Dedifferentiated amniotic fluid mesenchymal stem cell (primary cell): ENCODE results near the gene CCDC71.

Experiments used
- DNase-seq: peaks from one replicate; pipeline ENCODE4 v3.0.0-alpha.2; 2016; ENCODE audit errors: extremely low spot score

Gene CCDC71

GRCh38 chr3:49170744-49171118 is 4.6 kb upstream of the CCDC71 start:
- DNase-seq = no peak

- no peak for DNase-seq
These were observed 823 bp upstream of the CCDC71 start for GRCh38 chr3:49166752-49167556.

DNA sequence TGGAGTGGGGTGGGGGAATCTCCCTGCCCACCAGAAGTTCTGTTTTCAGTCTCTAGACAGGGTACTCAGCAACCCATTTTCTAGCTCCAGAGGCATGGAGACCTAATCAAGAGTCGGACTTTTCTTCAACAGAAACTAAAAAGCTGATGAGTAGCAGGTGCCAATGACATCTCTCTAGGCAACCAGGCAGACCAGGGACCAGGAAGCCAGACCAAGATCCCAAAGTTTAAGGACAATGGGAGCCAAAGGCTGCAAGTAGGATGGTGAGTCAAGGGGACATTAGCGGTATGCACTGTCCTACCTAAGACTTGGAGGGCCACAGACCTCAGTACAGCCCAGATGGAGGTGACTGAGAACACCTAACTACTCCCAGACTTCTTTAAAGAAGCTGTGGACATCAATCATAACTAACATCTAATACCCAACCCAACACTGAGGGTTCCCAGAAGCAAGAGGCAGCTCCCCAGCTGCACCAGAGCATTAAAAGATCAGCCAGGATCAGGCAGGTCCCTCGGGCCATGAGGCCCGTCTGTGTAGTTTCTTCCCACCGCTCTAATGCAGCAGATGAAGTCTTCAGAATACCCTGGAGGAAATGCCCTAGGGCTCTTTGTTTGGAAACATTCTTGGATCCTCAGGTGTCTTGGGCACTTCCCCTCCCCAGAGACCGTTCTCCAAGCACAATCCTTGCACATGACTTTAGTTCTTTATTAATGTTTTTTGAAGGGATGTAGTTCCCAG is 979 bp downstream of the CCDC71 start:
- no peak for DNase-seq

DNA sequence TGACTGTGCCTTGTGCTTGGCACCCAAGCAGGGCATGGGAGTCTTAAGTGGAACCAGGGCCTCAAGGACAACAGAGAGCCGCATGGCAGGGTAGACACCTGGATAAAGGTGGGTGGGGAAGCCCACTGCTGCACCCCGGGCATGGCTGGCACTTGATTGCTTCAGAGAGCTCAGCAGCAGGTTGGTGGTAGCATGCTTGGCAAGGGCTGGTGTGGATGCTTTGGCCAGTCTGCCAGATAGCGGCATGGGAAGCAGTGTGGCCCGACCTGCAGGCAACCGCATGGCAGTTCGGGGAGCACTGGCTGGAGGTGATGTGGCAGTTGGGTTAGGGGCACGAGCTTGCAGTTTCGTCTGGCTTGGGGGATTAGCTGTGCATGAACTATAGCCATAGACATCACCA is 2.5 kb downstream of the CCDC71 start:
- DNase-seq = no peak

GRCh38 chr3:49162751-49163419 is 3.2 kb downstream of the CCDC71 start:
- no peak for DNase-seq

- no peak for DNase-seq
These were observed 4.2 kb downstream of the CCDC71 start for GRCh38 chr3:49161808-49162530.

DNA sequence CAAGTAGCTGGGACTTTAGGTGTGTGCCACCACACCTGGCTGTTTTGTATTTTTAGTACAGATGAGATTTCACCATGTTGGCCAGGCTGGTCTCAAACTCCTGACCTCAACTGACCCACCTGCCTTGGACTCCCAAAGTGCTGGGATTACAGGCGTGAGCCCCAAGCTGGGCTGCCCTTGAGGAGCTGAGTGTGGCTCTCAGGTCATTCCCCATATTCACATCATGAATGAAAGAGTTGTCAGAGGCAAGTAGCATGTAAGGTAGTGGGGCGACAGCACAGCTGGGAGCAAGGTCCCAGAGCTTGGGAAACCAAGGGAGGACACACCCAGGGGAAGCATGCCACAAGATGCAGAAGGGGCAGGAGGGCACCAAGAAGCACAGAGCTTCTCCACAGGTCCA is 4.9 kb downstream of the CCDC71 start:
- no peak for DNase-seq

DNA sequence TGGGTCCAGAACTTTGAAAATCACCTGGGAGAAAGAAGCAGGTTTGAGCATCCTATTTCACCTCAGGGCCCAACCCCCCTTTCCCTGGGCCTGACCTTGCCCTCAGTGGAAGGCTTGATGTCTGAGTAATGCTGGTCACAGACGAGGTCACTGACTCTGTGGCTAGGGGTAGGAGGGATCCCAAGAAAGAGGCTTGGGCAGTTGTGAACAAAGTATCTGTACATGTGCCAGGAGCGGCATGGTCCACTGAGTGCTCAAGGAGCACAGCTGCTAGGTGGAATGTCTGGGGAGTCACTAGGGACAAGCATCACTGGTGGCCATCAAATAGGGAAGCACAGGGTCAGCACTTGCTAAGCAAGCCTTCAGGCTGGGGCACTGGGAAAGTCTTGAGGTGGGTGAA is 7.3 kb downstream of the CCDC71 start:
- DNase-seq = no peak

- no peak for DNase-seq
These were observed 7.9 kb downstream of the CCDC71 start for GRCh38 chr3:49158103-49158709.

GRCh38 chr3:49157289-49157688 is 8.8 kb downstream of the CCDC71 start:
- no peak for DNase-seq

DNA sequence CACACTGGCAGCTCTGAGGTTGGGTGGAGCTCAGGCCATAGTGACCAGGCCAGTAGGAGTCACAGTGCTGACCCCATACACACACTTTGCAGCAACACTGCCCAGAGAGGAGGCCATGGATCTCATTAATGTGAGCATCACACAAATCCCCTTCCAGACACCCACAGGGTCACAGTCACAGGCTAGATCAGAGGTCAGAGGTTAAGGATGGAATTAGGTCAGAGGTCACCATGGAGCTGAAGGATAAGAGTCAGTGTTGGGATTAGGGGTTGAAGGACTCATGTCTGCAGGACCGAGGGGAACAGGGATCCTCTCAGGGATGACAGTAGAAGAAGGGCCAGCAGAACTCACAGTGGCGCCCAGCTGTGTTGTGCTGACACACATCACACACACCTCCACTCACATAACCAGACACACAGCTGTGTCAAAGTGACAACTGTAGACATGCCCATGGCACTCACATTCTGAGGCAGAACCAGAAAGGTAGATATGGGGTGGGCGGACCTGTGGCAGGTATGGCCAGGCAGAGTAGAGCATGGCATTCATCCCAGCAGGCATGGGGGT is 12.7 kb downstream of the CCDC71 start:
- no peak for DNase-seq

GRCh38 chr3:49151610-49152009 is 14.5 kb downstream of the CCDC71 start:
- no peak for DNase-seq

GRCh38 chr3:49148159-49148558 is 18.0 kb downstream of the CCDC71 start:
- DNase-seq = no peak

DNA sequence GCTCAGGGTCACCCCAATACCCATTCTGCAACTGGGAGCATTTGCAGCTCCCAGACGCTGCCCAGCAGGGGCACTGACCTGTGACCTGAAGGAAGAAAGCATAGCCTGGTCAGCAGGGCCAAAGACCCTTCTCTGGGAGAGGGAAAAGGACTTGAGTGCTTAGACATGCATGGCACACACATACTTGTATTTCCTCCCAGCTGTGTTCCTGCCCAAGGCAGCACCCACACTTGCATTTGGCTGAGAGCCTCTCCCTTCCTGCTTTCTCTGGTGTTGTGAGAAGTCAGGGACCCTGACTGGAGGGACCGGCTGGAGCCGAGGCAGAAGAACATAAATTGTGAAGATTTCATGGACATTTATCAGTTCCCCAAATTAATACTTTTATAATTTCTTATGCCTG is 26.1 kb downstream of the CCDC71 start:
- DNase-seq = no peak

DNA sequence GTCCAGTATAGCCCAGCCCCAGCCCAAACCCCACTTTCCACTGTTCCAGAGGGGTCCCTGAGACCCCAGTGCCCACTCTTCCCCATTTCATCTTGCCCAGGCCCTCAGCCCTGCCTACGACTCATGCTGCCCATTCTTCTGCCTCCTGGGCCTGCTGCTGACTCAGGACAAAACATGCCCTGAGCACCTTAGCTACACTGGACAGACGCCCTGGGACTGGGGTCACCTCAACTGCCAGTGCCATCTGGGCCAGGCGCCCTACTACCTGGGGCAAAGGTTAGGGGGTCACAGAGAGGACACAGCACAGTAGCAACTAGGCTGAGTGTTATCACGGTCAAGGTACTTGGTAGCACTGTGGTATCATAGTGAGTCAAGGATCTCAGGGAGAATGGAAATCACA is 30.6 kb downstream of the CCDC71 start:
- no peak for DNase-seq

DNA sequence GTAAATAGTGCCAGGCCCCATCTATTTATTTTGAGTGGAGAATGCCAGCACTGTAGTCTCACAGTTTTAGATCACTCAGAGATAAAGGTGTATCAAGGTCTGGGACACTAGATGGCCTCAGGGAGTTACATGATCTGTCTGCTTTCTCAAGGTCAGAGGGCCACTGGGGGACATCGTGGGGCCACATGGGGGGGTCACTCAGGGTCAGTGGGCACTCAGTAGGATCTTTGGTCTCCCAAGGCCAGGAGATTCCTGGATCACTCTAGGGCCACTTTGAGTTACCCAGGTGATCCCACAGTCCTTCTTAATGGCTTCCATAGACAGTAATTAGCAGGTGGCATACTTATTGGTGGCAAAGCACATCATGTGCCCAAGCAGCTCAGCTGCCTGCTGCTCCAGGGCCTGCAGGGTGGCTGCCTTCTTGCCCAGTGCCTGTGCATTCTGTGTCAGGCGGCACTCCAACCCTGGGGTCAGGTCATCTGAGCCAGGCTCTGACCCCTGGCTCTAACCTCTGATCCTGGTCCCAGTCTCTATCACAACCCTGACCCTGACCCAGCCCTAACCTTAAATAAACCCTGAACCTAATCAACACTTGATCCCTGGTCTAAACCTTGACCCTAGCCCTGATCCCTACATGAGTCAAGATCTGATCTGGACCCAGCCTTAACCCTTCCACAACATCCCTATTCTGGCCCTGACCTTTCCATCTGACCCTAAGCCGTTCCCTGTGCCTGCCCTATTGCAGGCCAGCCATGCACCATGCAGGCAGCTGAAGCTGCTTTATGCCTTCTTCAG is 31.5 kb downstream of the CCDC71 start:
- DNase-seq = no peak

DNA sequence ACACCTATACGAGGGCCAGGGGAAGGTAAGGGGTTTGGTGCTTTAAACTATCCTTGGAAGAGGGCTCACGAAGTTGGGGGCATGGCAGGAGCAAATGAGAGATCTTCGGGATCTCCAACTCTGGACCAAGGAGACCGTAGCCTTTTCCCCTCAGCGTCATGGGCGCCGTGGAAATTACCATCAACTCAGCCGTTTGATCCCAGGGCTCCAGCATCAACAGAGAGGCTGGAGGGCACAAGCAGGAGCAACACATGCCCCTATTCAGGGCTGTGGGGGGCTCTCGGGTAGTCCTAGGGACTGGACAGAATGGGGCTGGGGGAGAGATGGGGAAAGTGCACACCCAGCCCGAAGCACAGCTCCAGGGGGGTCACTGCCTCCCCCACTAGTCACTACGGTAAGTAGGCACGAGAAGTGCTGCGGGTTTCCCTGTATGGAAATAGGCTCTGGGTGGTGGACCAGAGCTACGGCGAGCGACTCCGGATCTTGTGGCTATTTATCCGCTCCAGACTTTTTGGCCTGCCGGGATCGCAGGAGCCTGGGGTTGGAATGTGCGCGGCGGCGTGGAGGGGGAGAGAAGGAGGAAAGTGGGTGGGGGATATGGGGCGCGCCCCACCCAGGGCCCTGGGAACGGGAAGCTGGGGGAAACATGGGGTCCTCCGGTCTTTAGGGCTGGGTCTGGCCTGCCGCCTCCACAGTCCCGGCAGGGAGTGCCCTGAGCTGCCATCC is 32.7 kb downstream of the CCDC71 start:
- DNase-seq = peak; percentile 89

- peak; percentile 81 for DNase-seq
These were observed 33.5 kb downstream of the CCDC71 start, which contains the start of gene LAMB2 for GRCh38 chr3:49132437-49133225. TSS of gene LAMB2 (minus strand) at chr3:49133050. CDS start at chr3:49132867, 183 bp downstream.

DNA sequence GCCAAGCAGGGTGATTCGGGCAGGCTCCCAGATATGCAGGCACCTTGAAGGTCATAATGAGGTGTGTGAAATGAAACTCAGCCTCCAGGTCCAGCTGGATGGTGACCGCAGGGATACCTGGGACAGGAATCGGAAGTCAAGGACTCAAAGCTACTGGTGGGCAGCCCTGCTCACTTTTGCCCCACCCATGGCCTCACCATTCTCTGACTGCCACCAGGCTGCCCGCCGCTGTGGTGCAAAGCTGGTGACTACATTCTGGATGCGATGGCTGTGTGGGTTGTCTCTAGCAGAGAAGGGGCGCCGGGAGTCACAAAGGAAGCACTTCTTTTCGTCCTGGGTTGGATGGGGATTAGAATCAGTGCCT is 34.1 kb downstream of the CCDC71 start:
- no peak for DNase-seq
